C4-2B (cell line): ENCODE data around the gene ACAD11.

ENCODE experiments used
- ZFX ChIP-seq: fragments of 450-650 bp; IDR thresholded peaks from 2 replicates; pipeline ENCODE4 v1.6.1; 2017
- TF ChIP-seq, protein P1 (sequence below): fragments of 450-650 bp; conservative IDR thresholded peaks from 2 replicates; pipeline ENCODE4 v1.5.1; 2017; ENCODE audit warnings: mild to moderate bottlenecking

DNA sequence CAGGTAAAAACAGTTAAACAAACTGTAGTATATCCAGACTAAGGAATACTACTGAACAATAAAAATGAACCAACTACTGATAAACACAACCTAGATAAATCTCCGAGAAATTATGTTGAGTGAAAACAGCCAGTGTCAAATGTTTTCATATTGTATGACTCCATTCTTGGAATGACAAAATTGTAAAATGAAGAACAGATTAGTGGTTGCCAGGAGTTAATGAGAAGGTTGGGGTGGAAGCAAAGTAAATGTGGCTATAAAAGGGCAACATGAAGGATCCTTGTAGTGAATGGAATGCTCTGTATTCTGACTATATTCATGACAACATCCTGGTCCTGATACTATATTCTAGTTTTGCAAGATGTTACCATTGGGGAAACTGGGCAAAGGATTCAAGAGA is 90.0 kb downstream of the ACAD11 start:
- TF ChIP-seq, protein P1, sequence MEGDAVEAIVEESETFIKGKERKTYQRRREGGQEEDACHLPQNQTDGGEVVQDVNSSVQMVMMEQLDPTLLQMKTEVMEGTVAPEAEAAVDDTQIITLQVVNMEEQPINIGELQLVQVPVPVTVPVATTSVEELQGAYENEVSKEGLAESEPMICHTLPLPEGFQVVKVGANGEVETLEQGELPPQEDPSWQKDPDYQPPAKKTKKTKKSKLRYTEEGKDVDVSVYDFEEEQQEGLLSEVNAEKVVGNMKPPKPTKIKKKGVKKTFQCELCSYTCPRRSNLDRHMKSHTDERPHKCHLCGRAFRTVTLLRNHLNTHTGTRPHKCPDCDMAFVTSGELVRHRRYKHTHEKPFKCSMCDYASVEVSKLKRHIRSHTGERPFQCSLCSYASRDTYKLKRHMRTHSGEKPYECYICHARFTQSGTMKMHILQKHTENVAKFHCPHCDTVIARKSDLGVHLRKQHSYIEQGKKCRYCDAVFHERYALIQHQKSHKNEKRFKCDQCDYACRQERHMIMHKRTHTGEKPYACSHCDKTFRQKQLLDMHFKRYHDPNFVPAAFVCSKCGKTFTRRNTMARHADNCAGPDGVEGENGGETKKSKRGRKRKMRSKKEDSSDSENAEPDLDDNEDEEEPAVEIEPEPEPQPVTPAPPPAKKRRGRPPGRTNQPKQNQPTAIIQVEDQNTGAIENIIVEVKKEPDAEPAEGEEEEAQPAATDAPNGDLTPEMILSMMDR: no peak
- TF ChIP-seq ZFX: no peak
